Fibroblast of lung (primary cell): Measurements from ENCODE around the gene CACNB4. TPM values are rescaled to one million over a fixed set of nuclear protein-coding genes. Genes with fewer than 3 reads are reported as not detected.

Experiments used
- DNase-seq, 2 donors: peaks; one replicate each; pipeline versions ENCODE4 v3.0.0 to v3.0.0-alpha.2; 2010; ENCODE audit warnings: low read depth in 2 of 2
- H2AFZ ChIP-seq: 2 replicates; pipeline ENCODE4 v1.5.1; 2012; ENCODE audit warnings: low read length, control low read depth, inconsistent platforms
- H3K27ac ChIP-seq: 2 replicates; pipeline ENCODE4 v1.5.1; 2011; ENCODE audit warnings: low read length, control low read depth; ENCODE audit not compliant: insufficient read depth
- H3K27me3 ChIP-seq: 2 replicates; pipeline ENCODE4 v1.5.1; 2011; ENCODE audit warnings: mild to moderate bottlenecking, low read length; ENCODE audit not compliant: control insufficient read depth, insufficient read depth
- H3K36me3 ChIP-seq: 2 replicates; pipeline ENCODE4 v1.5.1; 2011; ENCODE audit warnings: low read length; ENCODE audit not compliant: control insufficient read depth, insufficient read depth
- H3K4me1 ChIP-seq: 2 replicates; pipeline ENCODE4 v1.5.1; 2011; ENCODE audit warnings: low read length; ENCODE audit not compliant: control insufficient read depth, insufficient read depth; ENCODE audit errors: extremely low read depth
- H3K4me2 ChIP-seq: 2 replicates; pipeline ENCODE4 v1.5.1; 2011; ENCODE audit warnings: low read length, control low read depth; ENCODE audit not compliant: insufficient read depth; ENCODE audit errors: extremely low read depth
- H3K4me3 ChIP-seq, 4 experiments: fragments of 200-600 bp in 1 of 4; sonication (generic) in 1 of 4; replicated peaks in 1 of 4; 2 replicates each; pipeline ENCODE4 v1.5.1; 2011 to 2016; ENCODE audit warnings: low read length in 4 of 4, low read depth in 3 of 4, mild to moderate bottlenecking in 3 of 4, control low read depth in 2 of 4, inconsistent platforms in 1 of 4, mixed read lengths in 1 of 4; ENCODE audit not compliant: insufficient read depth in 1 of 4; ENCODE audit errors: control extremely low read depth in 1 of 4
- H3K79me2 ChIP-seq: 2 replicates; pipeline ENCODE4 v1.5.1; 2012; ENCODE audit warnings: mild to moderate bottlenecking, low read length, inconsistent platforms; ENCODE audit not compliant: control insufficient read depth, insufficient read depth
- H3K9ac ChIP-seq: 2 replicates; pipeline ENCODE4 v1.5.1; 2011; ENCODE audit warnings: mild to moderate bottlenecking, low read length, control low read depth; ENCODE audit not compliant: insufficient read depth
- H3K9me3 ChIP-seq: 2 replicates; pipeline ENCODE4 v1.5.1; 2012; ENCODE audit warnings: low read depth, low read length; ENCODE audit not compliant: control insufficient read depth, insufficient read depth
- H4K20me1 ChIP-seq: 2 replicates; pipeline ENCODE4 v1.5.1; 2011; ENCODE audit warnings: low read length; ENCODE audit not compliant: control insufficient read depth, insufficient read depth; ENCODE audit errors: extremely low read depth
- CTCF ChIP-seq, 2 donors: IDR thresholded peaks in 1 of 2; conservative IDR thresholded peaks in 1 of 2; 1 replicate in 1 of 2; 2 replicates in 1 of 2; pipeline ENCODE4 v1.5.1; 2011 to 2012; ENCODE audit warnings: low read length in 2 of 2, control low read depth in 1 of 2, inconsistent platforms in 1 of 2, low read depth in 1 of 2, mild to moderate bottlenecking in 1 of 2
- EZH2 ChIP-seq: IDR thresholded peaks from 2 replicates; pipeline ENCODE4 v1.5.1; 2012; ENCODE audit warnings: low read length, control low read depth, mild to moderate bottlenecking; ENCODE audit errors: missing control alignments
- polyA plus RNA-seq, 2 donors: library from polyadenylated mRNA; depleted of rRNA in 1 of 2; stranded (reverse) in 1 of 2; unstranded in 1 of 2; fragments of >200 nt; gene quantifications; 2 replicates each; pipeline ENCODE4 v1.2.1, GENCODE V29; 2011 to 2012; ENCODE audit warnings: missing spikeins in 1 of 2
- total RNA-seq: library from RNA; depleted of rRNA; stranded (reverse); fragments of >200 nt; gene quantifications from 2 replicates; pipeline ENCODE4 v1.2.1, GENCODE V29; 2014

The CACNB4 gene
- total and polyA plus RNA-seq, 2 donors (not counting 1 experiment from before 2014, with no cell fraction given): 0.66 to 2.5 TPM

GRCh38 chr2:151790689-151791088 is 308.2 kb downstream of the CACNB4 start:
- Histone ChIP-seq H3K79me2 (no peaks in the 10 kb centered on the region), H3K4me2 (no peak overlapping the region), H3K36me3 (no peaks in the 10 kb centered on the region), H3K27me3 (no peaks in the 10 kb centered on the region), H2AFZ (no peak overlapping the region), H3K4me1 (no peaks in the 10 kb centered on the region), H3K9me3 (no peaks in the 10 kb centered on the region), H3K4me3 (no peak overlapping the region), H3K9ac (no peak overlapping the region), H4K20me1 (no peaks in the 10 kb centered on the region), H3K27ac (no peak overlapping the region)
- TF ChIP-seq CTCF (conservative IDR thresholded peaks at IDR 0.05 in 1 of 2, IDR thresholded peaks at IDR 0.05 in 1 of 2; ENCODE audit: low read depth in 1 of 2, low read length in 2 of 2): no peak
- no peak for TF ChIP-seq EZH2
- DNase-seq: no peak

- no peak overlapping the region for H3K4me3 ChIP-seq
- H3K9ac ChIP-seq: no peak overlapping the region
- no peaks in the 10 kb centered on the region for H3K27me3 ChIP-seq
- H3K4me2 ChIP-seq: no peak overlapping the region
- no peak for TF ChIP-seq CTCF (conservative IDR thresholded peaks at IDR 0.05 in 1 of 2, IDR thresholded peaks at IDR 0.05 in 1 of 2; ENCODE audit: low read depth in 1 of 2, low read length in 2 of 2)
- no peak overlapping the region for H3K27ac ChIP-seq
- no peaks in the 10 kb centered on the region for H4K20me1 ChIP-seq
- H3K4me1 ChIP-seq: no peaks in the 10 kb centered on the region
- H2AFZ ChIP-seq: no peak overlapping the region
- H3K9me3 ChIP-seq: no peaks in the 10 kb centered on the region
- no peak for DNase-seq
- H3K79me2 ChIP-seq: no peaks in the 10 kb centered on the region
- no peaks in the 10 kb centered on the region for H3K36me3 ChIP-seq
Observed at GRCh38 chr2:151789055-151789834, 309.6 kb downstream of the CACNB4 start.

GRCh38 chr2:151786483-151786882 is 312.4 kb downstream of the CACNB4 start:
- H3K4me2 ChIP-seq: no peak overlapping the region
- H3K4me3 ChIP-seq: no peak overlapping the region
- no peaks in the 10 kb centered on the region for H3K9me3 ChIP-seq
- H3K4me1 ChIP-seq: no peaks in the 10 kb centered on the region
- TF ChIP-seq CTCF (conservative IDR thresholded peaks at IDR 0.05 in 1 of 2, IDR thresholded peaks at IDR 0.05 in 1 of 2; ENCODE audit: low read depth in 1 of 2, low read length in 2 of 2): no peak
- TF ChIP-seq EZH2: no peak
- H3K27ac ChIP-seq: no peak overlapping the region
- H4K20me1 ChIP-seq: no peaks in the 10 kb centered on the region
- H3K9ac ChIP-seq: no peak overlapping the region
- no peaks in the 10 kb centered on the region for H3K79me2 ChIP-seq
- H3K27me3 ChIP-seq: no peaks in the 10 kb centered on the region
- no peak for DNase-seq
- H3K36me3 ChIP-seq: no peaks in the 10 kb centered on the region
- H2AFZ ChIP-seq: no peak overlapping the region
